NB4 (cell line): Measurements from ENCODE around the gene LRR1.
A peak's percentile ranks its signal among the peaks of the same experiment; 100 is the strongest.

Experiments
- DNase-seq: peaks from one replicate; pipeline ENCODE4 v3.0.0; 2010; ENCODE audit warnings: low read depth
- H3K4me3 ChIP-seq: one replicate; pipeline ENCODE4 v1.5.1; 2011; ENCODE audit warnings: mild to moderate bottlenecking, low read depth, low read length, moderate library complexity
- MYC ChIP-seq: IDR thresholded peaks from 2 replicates; pipeline ENCODE4 v1.6.1; 2011; ENCODE audit warnings: low read depth, low read length
- POLR2A ChIP-seq: IDR thresholded peaks from 2 replicates; pipeline ENCODE4 v1.6.1; 2011; ENCODE audit warnings: mild to moderate bottlenecking; ENCODE audit not compliant: insufficient read length; ENCODE audit errors: extremely low read depth
- TF ChIP-seq, protein P1 (sequence below): IDR thresholded peaks from one replicate; pipeline ENCODE4 v1.5.1; 2012; ENCODE audit warnings: low read depth, low read length
- TF ChIP-seq, protein P2 (sequence below): IDR thresholded peaks from 2 replicates; pipeline ENCODE4 v1.6.1; 2011; ENCODE audit warnings: low read depth, low read length

LRR1 gene

DNA sequence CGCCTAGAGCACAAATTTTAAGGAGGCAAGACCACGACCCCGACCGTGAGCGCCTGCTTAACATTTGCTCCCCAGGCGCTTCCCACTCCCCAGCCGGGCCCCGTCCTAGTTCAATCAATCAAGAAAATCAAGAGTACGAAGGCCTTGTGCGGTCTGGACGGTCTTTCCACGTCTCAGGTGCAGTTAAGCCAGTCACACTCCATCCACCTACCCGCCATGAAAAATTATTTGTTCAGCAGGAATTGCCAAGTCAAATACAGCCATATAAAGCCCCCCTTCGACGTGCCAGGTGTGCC, 603 bp upstream of the LRR1 start:
- DNase-seq: peak; percentile 45
- peak overlapping the region; percentile 93 for H3K4me3 ChIP-seq
- TF ChIP-seq MYC: no peak
- no peak for TF ChIP-seq POLR2A
- TF ChIP-seq, protein P1, sequence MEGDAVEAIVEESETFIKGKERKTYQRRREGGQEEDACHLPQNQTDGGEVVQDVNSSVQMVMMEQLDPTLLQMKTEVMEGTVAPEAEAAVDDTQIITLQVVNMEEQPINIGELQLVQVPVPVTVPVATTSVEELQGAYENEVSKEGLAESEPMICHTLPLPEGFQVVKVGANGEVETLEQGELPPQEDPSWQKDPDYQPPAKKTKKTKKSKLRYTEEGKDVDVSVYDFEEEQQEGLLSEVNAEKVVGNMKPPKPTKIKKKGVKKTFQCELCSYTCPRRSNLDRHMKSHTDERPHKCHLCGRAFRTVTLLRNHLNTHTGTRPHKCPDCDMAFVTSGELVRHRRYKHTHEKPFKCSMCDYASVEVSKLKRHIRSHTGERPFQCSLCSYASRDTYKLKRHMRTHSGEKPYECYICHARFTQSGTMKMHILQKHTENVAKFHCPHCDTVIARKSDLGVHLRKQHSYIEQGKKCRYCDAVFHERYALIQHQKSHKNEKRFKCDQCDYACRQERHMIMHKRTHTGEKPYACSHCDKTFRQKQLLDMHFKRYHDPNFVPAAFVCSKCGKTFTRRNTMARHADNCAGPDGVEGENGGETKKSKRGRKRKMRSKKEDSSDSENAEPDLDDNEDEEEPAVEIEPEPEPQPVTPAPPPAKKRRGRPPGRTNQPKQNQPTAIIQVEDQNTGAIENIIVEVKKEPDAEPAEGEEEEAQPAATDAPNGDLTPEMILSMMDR: no peak
- TF ChIP-seq, protein P2, sequence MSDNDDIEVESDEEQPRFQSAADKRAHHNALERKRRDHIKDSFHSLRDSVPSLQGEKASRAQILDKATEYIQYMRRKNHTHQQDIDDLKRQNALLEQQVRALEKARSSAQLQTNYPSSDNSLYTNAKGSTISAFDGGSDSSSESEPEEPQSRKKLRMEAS: no peak

DNA sequence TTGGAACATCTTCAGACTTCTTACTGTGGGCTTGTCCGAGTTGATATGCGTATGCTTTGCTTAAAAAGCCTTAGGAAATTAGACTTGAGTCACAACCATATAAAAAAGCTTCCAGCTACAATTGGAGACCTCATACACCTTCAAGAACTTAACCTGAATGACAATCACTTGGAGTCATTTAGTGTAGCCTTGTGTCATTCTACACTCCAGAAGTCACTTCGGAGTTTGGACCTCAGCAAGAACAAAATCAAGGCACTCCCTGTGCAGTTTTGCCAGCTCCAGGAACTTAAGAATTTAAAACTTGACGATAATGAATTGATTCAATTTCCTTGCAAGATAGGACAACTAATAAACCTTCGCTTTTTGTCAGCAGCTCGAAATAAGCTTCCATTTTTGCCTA, 8.8 kb downstream of the LRR1 start:
- TF ChIP-seq MYC (no peak), POLR2A (no peak)
- TF ChIP-seq, protein P2: no peak
- TF ChIP-seq, protein P1: no peak
- no peak for DNase-seq
- H3K4me3 ChIP-seq: no peak overlapping the region

GRCh38 chr14:49612251-49612650, 13.5 kb downstream of the LRR1 start:
- no peak for DNase-seq
- H3K4me3 ChIP-seq: no peak overlapping the region
- TF ChIP-seq POLR2A (no peak), MYC (no peak)
- TF ChIP-seq, protein P2: no peak
- TF ChIP-seq, protein P1: no peak

DNA sequence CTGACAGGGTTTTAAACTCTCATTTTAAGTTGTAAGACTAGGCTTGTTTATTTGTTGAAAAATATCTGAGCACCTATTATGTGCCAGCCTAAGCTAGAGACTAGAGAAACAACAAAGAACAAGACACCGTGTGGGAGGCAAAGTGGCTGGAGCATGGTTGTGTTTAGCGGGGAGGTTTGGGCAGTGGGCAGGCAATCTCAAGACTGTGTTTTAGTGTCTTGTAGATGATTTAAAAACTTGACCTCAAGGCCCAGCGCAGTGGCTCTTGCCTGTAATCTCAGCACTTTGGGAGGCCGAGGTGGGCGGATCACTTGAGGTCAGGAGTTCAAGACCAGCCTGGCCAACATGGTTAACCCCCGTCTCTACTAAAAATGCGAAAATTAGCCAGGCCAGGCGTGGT, 13.9 kb downstream of the LRR1 start:
- TF ChIP-seq MYC: no peak
- TF ChIP-seq, protein P1: no peak
- TF ChIP-seq POLR2A: no peak
- TF ChIP-seq, protein P2: no peak
- H3K4me3 ChIP-seq: no peak overlapping the region
- DNase-seq: no peak

GRCh38 chr14:49614196-49614595, 15.5 kb downstream of the LRR1 start:
- TF ChIP-seq, protein P2: no peak
- TF ChIP-seq POLR2A (no peak), MYC (no peak)
- TF ChIP-seq, protein P1: no peak
- no peak overlapping the region for H3K4me3 ChIP-seq
- DNase-seq: no peak

GRCh38 chr14:49615776-49616175, 17.0 kb downstream of the LRR1 start:
- DNase-seq: no peak
- no peak overlapping the region for H3K4me3 ChIP-seq
- TF ChIP-seq, protein P1: no peak
- no peak for TF ChIP-seq MYC
- no peak for TF ChIP-seq POLR2A
- TF ChIP-seq, protein P2: no peak
